Left renal cortex interstitium (tissue), 4 donors: ENCODE measurements around the gene ADGRF4. TPM values are rescaled to one million over a fixed set of nuclear protein-coding genes. Genes with fewer than 3 reads are reported as not detected.

Experiments used
- DNase-seq, 4 donors: peaks; one replicate each; pipeline ENCODE4 v3.0.0-alpha.2; 2013; ENCODE audit warnings: low read depth in 4 of 4, low spot score in 2 of 4, missing footprints in 1 of 4
- polyA plus RNA-seq, 4 donors: library from polyadenylated mRNA; unstranded; fragments of 120-200 nt; gene quantifications; one replicate each; pipeline ENCODE4 v1.2.1, GENCODE V29; 2013; ENCODE audit not compliant: insufficient read length in 4 of 4

ADGRF4 gene
- polyA plus RNA-seq, 4 donors, result 0.21 to 0.30 TPM; not detected in 2

- DNase-seq, result no peak
Measured at GRCh38 chr6:47680051-47680450, 18.3 kb upstream of the ADGRF4 start.

- DNase-seq, result no peak
Measured at GRCh38 chr6:47680724-47681123, 17.7 kb upstream of the ADGRF4 start.

DNA sequence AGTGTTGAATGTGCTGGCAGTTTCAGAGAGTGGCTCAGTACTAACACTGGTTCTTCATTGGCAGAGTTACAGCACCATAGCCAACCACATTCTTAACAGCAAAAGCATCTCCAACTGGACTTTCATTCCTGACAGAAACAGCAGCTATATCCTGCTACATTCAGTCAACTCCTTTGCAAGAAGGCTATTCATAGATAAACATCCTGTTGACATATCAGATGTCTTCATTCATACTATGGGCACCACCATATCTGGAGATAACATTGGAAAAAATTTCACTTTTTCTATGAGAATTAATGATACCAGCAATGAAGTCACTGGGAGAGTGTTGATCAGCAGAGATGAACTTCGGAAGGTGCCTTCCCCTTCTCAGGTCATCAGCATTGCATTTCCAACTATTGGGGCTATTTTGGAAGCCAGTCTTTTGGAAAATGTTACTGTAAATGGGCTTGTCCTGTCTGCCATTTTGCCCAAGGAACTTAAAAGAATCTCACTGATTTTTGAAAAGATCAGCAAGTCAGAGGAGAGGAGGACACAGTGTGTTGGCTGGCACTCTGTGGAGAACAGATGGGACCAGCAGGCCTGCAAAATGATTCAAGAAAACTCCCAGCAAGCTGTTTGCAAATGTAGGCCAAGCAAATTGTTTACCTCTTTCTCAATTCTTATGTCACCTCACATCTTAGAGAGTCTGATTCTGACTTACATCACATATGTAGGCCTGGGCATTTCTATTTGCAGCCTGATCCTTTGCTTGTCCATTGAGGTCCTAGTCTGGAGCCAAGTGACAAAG, 17.0 kb upstream of the ADGRF4 start:
- no peak for DNase-seq

DNA sequence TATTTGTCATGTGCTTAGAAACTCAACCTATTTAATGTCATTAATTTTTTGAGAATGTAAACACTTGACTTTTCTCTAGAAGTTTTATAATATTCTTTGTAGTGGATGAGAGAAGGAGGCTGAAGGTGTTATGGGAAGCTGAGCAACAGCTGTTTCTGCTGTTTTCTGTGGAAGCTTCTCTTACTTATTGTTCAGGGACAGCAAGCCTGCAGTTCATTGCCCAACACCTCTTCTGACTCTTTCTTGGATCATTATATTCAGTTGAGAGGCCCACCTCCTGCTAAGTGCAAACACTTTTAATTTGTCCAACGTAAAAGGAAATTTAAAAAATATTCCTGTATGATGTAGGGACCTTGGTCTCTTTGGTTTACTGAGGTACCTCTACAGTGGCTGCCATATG, 12.0 kb upstream of the ADGRF4 start:
- no peak for DNase-seq

- no peak for DNase-seq
Measured at GRCh38 chr6:47687432-47687831, 10.9 kb upstream of the ADGRF4 start.

- DNase-seq, result no peak
Measured at GRCh38 chr6:47690214-47690613, 8.2 kb upstream of the ADGRF4 start.

DNA sequence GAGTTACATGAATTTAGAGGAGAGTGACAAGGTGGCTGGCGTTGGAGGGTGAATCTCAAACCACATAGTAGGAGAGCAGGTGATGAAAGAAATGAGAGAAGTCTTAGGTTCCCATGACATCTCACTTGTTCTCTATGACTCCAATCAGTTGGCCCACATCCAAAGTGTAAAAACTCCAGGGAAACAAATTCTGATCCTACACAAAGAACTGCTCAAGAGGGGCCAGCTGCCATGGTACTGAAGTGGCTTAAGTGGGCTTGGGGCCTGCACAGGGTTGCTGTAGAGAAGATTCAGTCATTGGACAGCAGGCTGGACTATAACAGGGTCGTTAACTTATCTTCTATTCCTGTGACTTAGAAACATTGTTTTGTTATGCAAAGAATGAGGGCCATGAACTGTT, 7.6 kb upstream of the ADGRF4 start:
- DNase-seq, result no peak

DNA sequence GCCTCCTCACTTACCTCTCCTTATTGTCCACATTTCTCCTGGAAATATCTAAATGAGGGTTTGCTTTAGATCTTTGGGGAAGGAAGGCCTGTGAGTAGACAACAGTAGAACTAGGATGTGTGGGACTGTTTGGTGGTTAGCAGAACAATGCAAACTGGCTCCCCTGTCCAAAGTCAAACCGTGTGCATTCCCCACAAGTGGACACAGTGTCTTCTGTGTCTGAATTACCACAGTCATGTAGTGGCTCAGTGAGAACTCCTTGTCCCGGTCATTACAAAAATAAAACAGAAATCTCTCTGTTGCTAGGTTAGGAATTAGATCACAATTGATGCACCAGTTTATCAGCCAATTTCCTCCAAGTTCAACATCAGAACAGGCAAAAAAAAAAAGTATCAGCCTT, 455 bp upstream of the ADGRF4 start:
- DNase-seq, result no peak

DNA sequence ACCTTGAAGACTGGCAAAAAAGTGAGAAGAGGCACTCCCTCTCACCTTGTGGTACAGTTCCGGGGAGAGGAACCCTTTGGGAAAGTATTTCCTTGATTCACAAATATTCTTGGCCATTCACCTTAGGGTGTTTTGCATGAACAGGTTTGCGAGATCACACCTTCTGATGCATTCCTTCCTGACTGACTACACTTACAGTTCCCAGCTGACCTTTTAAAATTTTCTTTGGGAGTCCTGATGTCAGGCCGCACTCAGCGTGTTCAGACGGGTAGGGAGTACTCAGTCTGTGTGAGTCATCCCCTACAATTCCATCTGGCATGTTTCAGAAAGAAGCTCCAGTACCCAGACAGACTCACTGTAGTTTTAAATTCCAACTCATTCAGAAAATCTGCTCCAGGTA, 1.7 kb downstream of the ADGRF4 start:
- no peak for DNase-seq

DNA sequence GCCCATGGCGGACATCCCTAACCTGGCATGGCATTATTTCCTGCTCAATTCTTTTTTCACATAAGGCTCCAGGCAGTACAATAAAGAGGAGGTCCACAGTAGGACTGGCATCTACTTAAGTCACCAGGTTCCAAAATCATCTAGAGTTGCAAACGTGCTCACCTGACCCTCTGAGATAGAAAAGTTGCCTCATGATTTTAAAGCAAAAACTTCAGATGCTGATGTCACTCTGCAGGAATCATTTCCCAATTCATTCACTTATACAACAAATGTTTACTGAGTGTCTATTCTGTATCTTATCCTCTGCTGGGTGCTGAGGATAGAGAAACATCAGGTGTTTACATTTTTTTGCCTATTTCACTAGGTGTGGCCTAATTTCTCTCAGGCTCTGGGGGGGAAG, 2.2 kb downstream of the ADGRF4 start:
- no peak for DNase-seq

DNA sequence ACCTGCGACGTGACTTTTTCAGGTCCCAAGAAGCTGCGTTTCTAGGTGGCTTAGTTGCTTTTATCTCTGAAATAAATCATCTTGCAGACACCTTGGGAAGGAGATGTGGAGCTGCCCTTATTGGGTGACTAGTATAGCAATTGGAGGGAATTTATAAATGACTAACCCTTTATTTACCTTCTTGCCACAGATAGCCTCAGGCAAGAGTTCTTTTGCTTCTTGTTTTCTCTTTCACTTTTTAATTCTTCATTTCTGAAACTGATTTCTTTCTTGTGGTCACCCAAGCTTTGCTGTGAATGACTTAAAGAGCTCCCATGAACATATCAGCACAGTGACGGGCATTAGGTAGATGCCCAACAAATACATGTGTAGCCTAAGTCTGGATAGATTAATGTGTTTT, 3.0 kb downstream of the ADGRF4 start:
- no peak for DNase-seq

GRCh38 chr6:47709160-47709559, 10.8 kb downstream of the ADGRF4 start:
- no peak for DNase-seq

DNA sequence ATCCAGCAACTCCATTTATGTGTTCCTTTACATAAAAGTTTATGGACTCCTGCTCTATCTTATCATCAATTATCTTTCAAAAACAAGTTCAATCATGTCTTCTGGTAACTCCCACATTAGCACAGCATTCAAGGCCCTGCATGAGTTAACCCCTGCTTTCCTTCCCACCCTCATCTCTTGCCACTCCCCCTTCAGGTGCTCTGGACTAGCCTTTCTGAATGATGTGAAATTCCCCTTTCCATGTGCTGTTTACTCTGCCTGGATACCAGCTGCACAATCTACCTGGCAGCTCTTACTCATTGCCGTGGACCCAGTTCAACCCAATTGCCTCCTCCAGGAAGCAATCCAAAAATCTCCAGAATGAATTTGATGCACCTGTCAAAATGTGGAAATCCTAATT, 11.9 kb downstream of the ADGRF4 start:
- no peak for DNase-seq

- DNase-seq, result no peak
Measured at GRCh38 chr6:47713200-47713599, 14.8 kb downstream of the ADGRF4 start.

- no peak for DNase-seq
Measured at GRCh38 chr6:47714802-47715201, 16.4 kb downstream of the ADGRF4 start.

- no peak for DNase-seq
Measured at GRCh38 chr6:47715782-47716181, 17.4 kb downstream of the ADGRF4 start.

- DNase-seq, result no peak
Measured at GRCh38 chr6:47716207-47716606, 17.8 kb downstream of the ADGRF4 start.

GRCh38 chr6:47718571-47718970, 20.2 kb downstream of the ADGRF4 start:
- no peak for DNase-seq

DNA sequence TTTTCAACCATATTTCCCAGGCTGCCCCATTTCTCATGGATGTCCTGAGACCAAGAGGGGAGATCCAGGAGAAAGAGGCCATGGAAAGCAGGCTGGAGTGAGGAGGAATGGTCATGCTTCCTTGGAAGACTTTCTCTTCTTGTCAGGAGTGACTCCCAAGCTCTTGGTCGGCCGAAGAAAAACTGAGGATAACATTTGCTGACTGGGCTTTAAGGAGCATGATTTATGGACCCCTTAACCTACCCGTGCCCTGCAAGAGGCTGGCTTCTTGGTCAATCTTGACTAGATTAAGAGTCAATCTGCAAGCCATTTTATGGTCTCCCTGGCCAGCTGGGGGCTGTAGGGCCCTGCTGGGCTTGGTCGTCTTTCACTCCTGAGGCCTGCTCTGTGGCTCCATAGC, 22.8 kb downstream of the ADGRF4 start:
- DNase-seq, result no peak

GRCh38 chr6:47722194-47722593, 23.8 kb downstream of the ADGRF4 start:
- DNase-seq, result no peak

GRCh38 chr6:47724300-47724699, 25.9 kb downstream of the ADGRF4 start:
- no peak for DNase-seq

DNA sequence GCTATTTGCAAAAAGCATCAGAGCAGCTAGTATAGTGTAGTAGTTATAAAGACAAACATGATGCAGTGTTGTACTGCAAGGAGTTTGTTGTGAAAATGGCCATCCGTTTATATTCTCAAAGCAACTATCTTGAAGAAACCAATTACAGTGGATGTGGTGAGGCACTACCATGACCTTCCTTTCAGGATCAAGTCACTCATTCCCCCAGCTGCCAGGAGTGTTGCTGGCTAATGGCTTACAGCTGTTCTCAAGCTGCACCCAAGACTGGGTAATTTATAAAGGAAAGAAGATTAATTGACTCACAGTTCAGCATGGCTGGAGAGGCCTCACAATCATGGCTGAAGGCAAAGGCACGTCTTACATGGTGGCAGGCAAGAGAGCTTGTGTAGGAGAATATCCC, 29.0 kb downstream of the ADGRF4 start:
- DNase-seq, result no peak

DNA sequence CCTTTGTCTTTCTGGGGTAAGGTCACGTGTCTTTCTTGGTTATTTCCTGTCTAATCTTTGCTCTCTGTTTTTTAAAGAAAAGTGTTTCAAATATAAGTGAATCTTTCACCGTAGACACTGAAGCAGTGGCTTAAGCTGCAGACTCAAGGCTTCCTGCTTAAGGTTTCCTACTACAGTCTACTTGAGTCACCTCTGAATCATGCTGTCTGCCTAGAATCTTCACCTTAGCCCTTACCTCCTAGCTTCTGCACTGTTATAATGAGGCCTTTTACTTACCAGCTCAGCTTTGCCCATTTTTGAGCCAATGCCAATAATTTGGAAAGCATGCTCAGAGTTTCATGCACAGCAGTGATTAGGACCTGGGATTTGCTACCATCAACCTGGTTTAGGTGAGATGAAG, 30.6 kb downstream of the ADGRF4 start:
- no peak for DNase-seq
